GM19043 (cell line): ENCODE data around the gene LGR5.
"Not testable (repeated sequence)": the region's sequence is repeated elsewhere in the genome, so short reads cannot be mapped to it uniquely, and the experiment has no call there.

Experiments
- ATAC-seq: cut with Tn5 transposase; IDR thresholded peaks from one replicate; pipeline ENCODE4 v1.9.1; 2021; ENCODE audit warnings: low read depth; ENCODE audit not compliant: unreplicated experiment

Gene LGR5

DNA sequence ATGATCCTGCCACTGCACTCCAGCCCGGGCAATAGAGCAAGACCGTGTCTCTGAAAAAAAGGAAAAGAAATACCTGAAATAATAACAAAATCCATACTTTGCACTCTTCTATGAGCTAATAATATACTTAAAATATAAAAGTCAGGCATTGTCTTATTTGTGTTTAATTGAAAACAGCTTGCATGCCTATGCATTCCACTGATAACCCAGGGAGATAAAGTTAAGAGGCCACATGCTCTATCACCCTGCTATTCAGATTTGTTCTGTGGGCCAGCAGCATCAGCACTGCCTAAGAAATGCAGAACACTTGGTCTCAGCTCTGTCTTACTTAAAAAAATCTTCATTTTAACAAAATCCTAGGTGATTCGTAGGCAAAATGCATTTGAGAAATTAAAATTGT is 99.2 kb downstream of the LGR5 start:
- no peak for ATAC-seq

DNA sequence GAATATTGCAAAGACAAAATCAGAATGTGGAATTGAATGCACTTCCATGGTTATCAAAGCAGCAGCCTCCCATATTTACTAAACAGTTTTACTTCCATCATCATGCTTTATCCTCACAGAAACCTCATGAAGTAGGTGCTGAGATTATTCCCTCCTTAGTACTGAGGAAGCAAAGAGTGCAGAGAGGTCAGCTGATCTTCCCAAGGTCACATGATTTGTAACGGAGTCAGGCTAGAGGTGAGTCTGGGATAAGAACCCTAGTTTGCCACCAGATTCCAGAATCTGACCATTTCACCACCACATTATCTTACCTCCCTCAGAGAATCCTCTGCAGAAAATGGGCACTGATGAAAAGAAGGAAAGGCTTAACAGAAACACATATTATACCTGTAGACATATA is 102.0 kb downstream of the LGR5 start:
- no peak for ATAC-seq

DNA sequence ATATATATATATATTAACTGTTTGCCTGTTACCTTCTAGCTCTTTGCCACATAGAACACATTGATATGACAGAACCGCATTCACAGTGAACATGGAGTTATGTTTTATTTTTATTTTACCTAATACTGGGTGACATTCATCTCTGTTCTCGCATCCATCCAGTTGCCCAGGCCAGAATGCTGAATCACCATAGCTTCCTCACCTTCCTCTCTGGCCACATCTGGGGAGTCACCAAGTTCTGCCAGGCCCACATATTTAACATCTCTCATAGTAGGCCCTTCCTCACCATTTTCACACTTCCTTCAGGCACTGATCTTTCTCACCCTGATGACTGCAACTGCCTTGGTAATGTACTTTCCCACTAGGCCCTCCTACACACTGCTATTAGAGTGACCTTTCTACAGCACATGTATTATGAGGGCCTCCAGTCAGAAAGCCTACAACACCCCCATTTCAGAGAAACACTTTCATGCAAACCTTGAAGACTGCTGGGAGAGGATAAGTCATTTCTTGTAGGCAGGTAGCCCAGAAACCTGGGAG is 106.8 kb downstream of the LGR5 start:
- no peak for ATAC-seq

DNA sequence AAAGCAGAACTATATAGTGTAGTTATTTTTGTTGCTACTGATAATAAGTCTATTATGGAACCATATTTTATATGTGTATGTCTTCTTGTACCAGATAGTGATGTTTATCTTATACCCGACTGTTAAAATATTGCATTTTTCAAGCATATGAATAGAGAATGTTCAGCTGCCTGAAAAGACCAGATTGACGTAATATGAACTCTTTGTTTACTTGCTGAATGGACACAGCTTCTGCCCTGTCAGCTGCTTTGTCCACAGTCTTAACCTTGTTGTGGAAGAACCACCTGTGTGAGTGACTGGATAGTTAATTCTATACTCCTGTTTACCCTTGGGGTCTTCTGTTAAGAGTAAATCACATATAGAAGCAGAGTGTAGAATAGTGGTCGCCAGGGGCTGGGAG is 109.3 kb downstream of the LGR5 start:
- no peak for ATAC-seq

DNA sequence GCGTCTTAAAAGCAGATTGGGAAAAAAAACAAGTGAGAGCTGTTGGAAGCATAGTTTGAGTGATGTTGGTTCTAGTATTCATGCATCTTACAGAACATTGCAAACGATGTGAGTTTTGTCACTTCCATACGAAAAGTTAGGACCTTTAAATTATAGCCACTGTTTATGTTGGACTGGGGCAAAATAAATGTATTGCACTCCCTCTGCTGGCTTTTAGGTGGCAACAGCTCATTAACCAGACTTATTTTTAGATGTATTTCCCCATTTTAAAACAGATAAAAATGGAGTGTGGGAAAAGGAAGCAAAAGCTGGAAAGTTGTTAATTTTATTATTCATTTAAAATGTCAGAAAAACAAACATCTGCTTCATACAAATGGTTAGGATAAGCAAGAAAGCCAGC is 111.9 kb downstream of the LGR5 start:
- no peak for ATAC-seq

DNA sequence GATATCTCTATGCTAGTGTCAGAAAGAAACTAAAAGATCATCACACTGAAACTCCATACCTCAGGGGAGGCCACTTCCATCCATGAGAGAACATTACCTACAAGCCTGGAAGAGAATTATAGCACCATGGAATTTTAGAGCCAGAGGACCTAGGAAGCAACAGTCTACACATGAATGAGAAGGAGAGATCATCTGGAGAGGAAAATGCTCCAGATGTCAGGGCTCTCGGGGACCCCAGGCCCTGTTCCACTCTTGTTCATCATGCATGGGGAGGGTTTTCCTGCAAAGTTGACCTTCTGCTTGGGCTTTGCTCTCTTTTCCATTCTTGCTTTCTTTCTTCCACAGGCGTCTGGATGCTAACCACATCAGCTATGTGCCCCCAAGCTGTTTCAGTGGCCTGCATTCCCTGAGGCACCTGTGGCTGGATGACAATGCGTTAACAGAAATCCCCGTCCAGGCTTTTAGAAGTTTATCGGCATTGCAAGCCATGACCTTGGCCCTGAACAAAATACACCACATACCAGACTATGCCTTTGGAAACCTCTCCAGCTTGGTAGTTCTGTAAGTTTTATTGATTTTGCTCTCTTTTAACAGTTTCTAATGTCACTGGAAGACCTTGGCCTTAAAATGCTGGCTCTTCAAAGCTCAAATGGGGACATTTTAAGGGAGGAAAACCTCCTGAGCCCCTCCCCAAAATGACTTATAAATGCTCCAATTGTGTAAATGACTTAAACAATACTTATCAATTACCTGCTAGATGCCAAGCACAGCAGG is 113.3 kb downstream of the LGR5 start:
- no peak for ATAC-seq

DNA sequence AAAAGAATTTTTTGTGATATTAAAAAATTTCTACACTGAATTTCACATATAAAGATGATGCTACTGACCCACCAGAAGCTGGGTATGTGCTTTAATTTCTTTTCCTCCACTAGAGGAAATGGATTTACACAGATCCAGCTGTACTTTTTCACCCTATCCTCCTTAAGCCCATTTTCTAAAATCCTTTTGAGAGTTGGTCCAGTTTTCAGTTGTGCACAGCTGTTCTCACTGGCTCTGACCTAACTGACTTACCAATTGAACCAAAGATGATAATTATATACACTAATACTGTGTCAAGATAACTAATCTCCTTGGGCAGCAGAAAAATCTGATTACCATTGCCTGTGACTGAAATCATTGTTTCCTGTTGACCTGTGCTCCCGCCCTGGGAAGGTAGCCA is 115.6 kb downstream of the LGR5 start:
- ATAC-seq: no peak

DNA sequence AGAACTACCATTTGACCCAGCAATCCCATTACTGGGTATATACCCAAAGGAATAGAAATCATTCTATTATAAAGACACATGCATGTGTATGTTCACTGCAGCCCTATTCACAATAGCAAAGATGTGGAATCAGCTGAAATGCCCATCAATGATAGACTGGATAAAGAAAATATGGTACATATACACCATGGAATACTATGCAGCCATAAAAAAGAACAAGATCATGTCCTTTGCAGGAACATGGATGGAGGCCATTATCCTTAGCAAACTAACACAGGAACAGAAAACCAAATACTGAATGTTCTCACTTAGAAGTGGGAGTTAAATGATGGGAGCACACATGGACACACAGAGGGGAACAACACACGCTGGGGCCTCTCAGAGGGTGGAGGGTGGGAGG is 116.2 kb downstream of the LGR5 start:
- ATAC-seq: not testable (repeated sequence)

DNA sequence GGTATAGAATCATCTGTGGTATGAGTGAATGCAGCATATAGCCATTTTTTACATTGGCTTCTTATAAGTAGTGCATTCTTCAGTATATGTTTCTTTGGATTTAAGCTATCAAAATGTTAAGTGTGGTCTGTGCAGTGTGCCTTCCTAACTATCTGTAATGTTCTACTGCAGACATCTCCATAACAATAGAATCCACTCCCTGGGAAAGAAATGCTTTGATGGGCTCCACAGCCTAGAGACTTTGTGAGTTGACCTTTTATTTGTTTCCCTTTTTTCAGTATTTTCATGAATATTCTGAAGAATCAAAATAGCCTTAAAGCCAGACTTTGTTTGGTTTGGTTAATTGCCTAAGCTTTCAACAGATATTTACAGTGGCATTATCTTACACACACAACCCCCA is 116.8 kb downstream of the LGR5 start:
- no peak for ATAC-seq

DNA sequence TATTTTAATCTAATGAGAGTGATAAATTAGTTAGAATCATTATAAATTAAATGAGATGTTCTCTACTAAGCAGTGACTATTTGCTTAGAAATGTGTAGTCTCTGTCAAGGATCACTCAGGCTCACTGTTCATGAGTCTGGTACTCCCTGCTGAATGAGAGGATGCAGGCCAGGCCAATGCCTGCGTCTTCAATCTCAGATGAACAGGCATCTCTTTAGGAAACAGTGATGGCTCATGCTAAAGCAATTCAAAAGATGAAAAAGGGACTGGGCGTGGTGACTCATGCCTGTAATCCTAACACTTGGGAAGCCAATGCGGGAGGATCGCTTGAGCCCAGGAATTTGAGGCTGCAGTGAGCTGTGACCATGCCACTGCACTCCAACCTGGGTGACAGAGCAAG is 117.3 kb downstream of the LGR5 start:
- ATAC-seq: no peak

DNA sequence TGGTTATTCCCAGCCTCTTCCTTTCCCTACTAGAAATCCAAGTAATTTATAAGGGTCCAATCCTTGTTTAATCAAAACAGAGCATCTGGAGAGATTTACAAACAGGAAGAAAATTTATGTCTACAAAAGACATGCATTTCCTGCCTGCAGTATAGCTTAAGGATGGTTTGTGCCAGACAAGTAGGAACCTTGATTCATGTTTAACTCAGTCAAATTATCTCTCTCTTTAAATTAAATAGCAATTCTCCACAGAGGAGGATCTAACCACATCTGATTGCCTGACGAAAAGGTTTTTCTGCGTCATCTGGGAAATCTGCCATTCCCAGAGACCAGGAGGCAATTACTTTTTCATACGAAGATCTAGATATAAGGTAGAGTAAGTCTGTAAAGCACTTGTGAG is 118.8 kb downstream of the LGR5 start:
- ATAC-seq: no peak

DNA sequence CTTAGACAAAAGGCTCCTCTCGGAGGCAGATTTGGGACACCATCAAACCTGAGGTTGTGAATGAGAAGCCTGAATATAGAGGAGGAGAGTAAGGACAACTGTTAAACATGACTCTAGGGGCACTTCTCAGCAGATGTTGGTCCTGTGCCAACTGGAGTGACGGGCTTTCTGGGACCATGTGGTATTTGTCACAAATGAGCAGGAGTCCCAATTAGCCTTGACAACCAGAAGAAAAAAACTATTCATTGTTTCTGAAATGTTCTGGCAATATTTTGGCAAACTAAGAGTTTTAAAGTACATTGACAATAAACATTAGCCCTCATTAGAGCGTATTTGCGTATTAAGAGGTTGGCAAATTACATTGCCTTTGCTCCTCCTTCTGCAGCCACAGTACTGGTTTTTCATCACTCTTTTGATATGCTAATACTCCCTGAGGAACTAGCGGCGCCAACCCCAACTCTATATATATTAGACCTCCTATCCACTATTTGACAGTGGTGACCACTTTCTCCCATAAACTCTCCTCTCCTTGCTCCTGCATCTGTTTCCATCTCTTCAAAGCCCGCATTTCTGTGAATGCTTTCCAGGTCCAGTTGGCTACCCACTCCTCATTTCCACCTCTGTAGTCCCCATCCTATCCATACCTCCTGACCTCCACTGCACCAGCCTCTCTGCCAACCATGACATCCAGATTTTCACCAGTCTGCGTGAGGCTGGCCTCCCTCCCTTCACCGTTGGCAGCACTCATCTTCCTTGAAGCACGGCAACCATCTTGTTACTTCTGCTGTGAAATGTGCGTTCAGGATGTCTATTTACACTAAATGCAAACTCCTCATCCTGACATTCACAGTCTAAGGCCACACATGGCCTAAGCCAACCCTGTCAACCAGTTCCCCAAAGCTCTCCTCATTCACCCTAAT is 123.3 kb downstream of the LGR5 start:
- ATAC-seq: no peak

DNA sequence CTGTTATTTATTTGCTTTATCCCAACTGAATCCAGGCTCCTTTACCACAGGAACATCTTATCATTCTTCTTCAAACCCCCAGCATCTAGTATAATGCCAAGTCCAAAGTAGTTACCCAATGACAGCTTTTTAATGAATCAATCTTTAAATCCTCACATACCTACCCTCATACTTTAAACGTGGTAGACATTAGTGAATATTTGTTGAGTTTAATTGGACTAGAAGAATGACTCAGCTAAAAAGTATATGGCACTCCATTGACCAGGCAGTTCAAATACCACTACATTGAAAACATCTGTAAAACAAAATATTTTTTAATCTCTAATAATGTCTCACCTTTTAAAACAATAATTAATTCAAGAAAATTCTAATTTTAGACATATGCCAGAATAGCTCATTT is 125.9 kb downstream of the LGR5 start:
- ATAC-seq: no peak

DNA sequence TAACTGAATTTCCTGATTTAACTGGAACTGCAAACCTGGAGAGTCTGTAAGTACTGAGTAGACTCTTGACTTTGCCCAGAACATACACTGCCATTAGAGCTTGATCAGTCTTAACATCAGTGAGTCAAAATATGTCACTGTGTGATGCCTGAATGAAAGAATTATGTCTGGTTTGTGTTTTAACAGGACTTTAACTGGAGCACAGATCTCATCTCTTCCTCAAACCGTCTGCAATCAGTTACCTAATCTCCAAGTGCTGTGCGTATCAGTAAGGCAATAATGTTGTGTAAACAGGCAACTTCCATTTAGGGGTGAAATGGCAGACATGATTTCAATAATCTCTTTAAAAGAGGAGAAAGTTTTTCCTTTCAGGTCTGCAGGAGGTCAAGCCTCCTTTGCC is 127.1 kb downstream of the LGR5 start:
- no peak for ATAC-seq

DNA sequence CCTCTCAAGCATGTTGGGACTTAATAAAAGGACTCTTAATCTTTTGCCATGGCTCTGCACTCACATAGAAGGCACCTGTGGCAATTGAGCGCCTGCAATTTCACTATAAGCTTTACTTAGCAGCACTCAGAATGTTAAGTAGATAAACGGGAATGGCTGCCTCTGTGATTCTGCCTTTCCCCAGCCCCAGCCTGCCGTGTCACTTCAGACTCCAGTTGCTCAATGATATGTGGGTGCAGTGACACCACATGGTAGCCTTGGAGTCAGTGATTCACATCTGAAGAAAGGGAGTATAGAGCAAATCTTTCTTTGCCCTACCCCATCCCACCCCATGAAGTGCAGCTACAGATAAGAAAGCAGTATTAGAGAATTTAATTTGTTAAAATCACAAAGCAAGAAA is 127.9 kb downstream of the LGR5 start:
- no peak for ATAC-seq

DNA sequence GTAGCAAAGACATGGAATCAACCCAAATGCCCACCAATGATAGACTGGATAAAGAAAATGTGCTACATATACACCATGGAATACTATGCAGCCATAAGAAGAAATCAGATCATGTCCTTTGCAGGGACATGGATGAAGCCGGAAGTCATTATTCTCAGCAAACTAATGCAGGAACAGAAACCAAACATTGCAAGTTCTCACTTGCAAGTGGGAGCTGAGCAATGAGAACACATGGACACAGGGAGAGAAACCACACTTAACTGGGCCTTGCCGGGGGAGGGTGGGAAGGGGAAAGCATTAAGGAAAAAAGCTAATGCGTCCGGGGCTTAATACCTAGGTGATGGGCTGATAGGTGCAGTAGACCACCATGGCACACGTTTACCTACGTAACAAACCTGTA is 130.3 kb downstream of the LGR5 start:
- ATAC-seq: not testable (repeated sequence)

DNA sequence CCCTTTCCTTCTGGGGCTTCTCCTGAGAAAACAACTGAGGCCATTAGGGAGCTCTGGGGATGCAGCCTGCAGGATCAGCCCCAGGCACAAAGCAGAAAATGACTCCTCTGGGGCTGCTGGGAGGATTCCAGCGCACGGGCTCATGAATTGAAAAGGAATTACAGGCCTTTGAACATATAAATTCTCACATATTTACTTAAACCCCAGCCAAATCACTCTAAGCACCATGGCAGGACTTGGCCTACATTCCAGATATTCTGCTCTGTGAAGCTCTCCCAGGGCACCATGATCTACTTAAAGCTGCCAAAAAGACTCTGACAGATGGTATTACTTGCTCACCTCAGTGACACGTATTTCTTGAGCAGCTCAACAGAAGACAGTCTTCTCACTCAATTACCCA is 136.9 kb downstream of the LGR5 start:
- ATAC-seq: no peak

DNA sequence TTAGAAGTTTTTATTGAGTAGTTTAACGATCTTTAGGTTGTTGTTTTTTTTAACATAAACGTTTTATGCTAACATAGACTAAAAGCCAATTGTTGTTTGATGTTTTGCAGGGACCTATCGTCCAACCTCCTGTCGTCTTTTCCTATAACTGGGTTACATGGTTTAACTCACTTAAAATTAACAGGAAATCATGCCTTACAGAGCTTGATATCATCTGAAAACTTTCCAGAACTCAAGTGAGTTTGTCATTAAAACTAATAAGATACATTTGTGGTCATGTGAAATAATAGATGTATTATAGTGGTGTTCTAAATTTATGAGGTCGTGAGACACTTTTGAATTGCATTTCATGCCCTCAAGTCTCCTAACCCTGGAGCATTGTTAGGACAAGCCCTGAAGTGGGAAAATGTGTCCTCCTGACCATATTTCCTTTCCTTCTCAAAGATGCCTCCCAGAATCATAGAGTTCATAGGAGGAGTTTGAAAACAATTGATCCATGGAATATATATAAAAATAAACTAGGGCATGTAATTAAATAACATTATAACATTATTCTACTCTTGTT is 139.2 kb downstream of the LGR5 start:
- ATAC-seq: no peak

DNA sequence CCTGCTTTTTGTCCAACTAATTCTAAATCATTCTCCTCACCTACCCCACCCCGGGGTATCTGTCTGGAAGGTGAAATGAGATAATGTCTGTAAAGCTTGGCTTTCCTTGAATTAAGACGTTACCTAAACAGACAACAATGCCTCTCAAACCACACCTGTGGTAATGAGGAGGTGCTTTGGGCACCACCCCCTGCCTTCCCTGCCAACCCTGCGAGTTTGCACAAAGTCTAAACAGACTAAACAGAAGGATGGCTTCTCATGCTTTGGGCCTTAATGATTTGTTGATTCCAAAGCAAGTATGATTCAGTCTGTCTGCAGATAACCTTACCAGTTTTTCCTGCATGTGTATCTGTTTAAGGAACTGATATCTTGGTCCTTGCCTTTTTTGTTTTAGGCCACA is 141.6 kb downstream of the LGR5 start:
- ATAC-seq: no peak

DNA sequence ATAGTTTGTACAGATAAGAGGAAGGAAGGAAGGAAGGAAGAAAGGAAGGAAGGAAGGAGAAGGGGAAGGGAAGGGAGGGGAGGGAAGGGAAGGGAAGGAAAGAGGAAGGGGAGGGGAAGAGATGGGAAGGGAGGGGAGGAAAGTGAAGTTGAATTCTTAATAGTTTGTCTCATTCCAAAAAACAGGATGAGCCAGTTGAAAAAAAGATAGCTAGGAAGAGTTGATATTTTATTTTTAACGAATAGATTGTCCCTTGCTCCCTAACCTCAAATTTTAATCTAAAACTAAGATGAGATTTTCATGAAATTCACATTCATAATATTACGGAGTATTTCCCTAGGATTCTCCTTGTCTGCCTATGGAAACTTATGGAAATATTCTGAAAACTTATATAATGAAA is 143.3 kb downstream of the LGR5 start:
- ATAC-seq: no peak

DNA sequence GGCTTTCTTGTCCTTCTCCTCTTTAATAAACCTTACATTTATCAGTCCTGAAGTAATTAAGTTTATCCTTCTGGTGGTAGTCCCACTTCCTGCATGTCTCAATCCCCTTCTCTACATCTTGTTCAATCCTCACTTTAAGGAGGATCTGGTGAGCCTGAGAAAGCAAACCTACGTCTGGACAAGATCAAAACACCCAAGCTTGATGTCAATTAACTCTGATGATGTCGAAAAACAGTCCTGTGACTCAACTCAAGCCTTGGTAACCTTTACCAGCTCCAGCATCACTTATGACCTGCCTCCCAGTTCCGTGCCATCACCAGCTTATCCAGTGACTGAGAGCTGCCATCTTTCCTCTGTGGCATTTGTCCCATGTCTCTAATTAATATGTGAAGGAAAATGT is 144.8 kb downstream of the LGR5 start:
- no peak for ATAC-seq
